ENCODE data around the gene DNAJC16.
"Not testable (repeated sequence)": the region's sequence is repeated elsewhere in the genome, so short reads cannot be mapped to it uniquely, and the experiment has no call there.

The DNAJC16 gene

DNA sequence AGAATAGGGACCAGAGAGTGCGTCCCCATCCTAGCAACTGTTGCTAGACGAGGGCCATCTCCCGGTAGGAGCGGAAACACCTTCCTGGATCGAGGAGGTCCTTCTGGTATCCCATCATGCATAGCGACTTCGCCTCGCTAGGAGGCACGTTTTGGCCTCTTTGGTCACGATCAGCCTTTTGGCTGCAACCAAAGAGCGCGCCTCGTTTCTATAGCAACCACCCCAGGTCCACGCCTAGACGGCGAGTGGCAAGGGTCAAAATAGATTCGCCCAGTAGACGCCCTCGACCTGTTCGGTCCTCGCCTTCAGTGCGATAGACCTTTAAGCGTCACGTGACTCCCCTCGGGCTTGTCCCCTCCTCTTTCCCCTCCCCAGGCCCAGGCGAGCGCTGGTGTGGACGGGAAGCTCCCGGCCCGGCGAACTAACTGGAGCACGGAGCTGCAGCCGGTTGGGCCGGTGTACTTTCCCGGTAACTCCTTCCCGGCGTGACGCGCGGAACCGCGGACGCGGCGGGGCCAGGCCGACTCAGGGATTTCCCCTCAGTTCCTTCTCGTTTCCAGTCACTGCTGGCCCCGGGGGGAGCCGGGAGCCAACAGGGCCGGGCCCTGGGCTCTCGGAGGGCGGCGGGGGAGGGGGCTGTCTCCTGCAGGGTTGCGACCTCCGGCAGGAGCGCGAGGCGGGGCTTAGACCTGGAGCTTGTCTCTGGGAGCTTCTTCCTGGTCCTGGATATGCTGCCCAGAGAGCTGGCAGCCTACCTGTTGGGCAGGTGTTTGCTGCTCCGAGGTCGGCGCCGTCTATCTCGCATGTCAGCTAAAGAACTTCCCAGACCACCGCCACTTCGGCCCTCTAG is at the start of gene DNAJC16:
Gene DNAJC16 (plus strand): TSS at position 359 of the 850 bp plus-strand sequence. CDS start 2,258 bp downstream, outside the sequence.
- Histone ChIP-seq H3K4me2 (ENCODE audit: low read length) (peak within 1 kb of the TSS; percentile 100), H3K79me2 (ENCODE audit: low read length) (peaks cover 14% of the 10 kb centered on the region), H3K36me3 (replicated peaks; ENCODE audit: low read depth, low read length) (no peaks in the 10 kb centered on the region), H4K20me1 (ENCODE audit: insufficient read depth, low read length) (no peaks in the 10 kb centered on the region), H3K27ac (ENCODE audit: low read length) (peak within 1 kb of the TSS; percentile 54), H2AFZ (ENCODE audit: low read depth, low read length) (peak within 1 kb of the TSS; percentile 18), H3K27me3 (ENCODE audit: low read depth, low read length) (no peaks in the 10 kb centered on the region), H3K9me3 (ENCODE audit: insufficient read depth, low read length) (no peaks in the 10 kb centered on the region), H3K9ac (ENCODE audit: low read length) (peak within 1 kb of the TSS; percentile 68), H3K4me3 (ENCODE audit: low read length) (peak within 1 kb of the TSS; percentile 96), H3K4me1 (ENCODE audit: low read length) (peaks cover 33% of the 10 kb centered on the region)
- no peak for TF ChIP-seq EZH2phosphoT487 (IDR thresholded peaks at IDR 0.05; ENCODE audit: low read depth)
- TF ChIP-seq, protein P1, sequence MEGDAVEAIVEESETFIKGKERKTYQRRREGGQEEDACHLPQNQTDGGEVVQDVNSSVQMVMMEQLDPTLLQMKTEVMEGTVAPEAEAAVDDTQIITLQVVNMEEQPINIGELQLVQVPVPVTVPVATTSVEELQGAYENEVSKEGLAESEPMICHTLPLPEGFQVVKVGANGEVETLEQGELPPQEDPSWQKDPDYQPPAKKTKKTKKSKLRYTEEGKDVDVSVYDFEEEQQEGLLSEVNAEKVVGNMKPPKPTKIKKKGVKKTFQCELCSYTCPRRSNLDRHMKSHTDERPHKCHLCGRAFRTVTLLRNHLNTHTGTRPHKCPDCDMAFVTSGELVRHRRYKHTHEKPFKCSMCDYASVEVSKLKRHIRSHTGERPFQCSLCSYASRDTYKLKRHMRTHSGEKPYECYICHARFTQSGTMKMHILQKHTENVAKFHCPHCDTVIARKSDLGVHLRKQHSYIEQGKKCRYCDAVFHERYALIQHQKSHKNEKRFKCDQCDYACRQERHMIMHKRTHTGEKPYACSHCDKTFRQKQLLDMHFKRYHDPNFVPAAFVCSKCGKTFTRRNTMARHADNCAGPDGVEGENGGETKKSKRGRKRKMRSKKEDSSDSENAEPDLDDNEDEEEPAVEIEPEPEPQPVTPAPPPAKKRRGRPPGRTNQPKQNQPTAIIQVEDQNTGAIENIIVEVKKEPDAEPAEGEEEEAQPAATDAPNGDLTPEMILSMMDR (IDR thresholded peaks at IDR 0.05; ENCODE audit: low read depth, low read length): 0 out of 2 replicates have a peak, but pooled peaks have one; percentile 9

DNA sequence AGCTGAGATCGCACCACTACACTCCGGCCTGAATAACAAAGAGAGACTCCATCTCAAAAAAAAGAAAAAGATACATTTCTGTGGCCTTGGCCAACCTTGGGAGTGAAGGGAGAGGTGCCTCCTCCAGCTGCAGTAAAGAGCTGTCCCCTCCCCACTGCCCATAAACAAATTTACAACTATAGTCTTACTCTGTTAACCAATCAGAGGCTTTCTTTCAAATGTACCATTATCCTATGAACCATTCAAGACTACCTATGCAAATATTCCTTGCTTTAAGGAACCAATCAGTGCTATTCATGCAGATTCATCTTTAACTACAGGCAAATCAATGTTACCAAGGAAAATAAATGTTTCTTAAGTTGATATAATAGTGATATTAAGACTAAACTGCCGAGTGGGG is 49.7 kb upstream of the DNAJC16 start:
- Histone ChIP-seq H2AFZ (ENCODE audit: low read depth, low read length) (no peak overlapping the region), H3K79me2 (ENCODE audit: low read length) (no peaks in the 10 kb centered on the region), H3K4me1 (ENCODE audit: low read length) (peaks cover 2% of the 10 kb centered on the region), H3K27ac (ENCODE audit: low read length) (no peak overlapping the region), H3K9ac (ENCODE audit: low read length) (no peak overlapping the region), H4K20me1 (ENCODE audit: insufficient read depth, low read length) (no peaks in the 10 kb centered on the region), H3K36me3 (replicated peaks; ENCODE audit: low read depth, low read length) (no peaks in the 10 kb centered on the region), H3K4me2 (ENCODE audit: low read length) (no peak overlapping the region), H3K4me3 (ENCODE audit: low read length) (no peak overlapping the region), H3K27me3 (ENCODE audit: low read depth, low read length) (no peaks in the 10 kb centered on the region), H3K9me3 (ENCODE audit: insufficient read depth, low read length) (no peaks in the 10 kb centered on the region)
- TF ChIP-seq EZH2phosphoT487 (IDR thresholded peaks at IDR 0.05; ENCODE audit: low read depth): no peak
- TF ChIP-seq, protein P1 (IDR thresholded peaks at IDR 0.05; ENCODE audit: low read depth, low read length): no peak

DNA sequence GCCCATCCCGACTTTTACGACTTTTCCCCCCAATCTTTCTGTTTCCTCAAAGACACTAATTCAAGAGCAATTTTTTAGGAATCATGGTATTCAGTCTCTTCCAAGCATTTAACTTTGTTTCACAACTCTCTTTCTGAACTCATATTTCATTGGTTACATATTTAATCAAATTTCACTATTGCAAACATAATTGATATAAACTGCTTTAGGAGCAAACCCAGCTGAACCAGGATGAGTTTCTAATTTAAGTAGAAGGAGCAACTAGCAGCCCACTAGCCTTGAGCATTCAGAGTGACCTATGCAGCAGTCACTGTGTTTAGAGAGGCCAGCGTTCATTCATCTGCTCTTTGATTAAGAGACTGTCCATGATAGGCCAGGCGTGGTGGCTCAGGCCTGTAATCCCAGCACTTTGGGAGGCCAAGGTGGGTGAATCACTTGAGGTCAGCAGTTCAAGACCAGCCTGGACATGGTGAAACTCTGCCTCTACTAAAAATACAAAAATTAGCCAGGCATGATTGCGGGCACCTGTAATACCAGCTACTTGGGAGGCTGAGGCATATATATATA is 48.9 kb upstream of the DNAJC16 start:
- Histone ChIP-seq H3K9me3 (ENCODE audit: insufficient read depth, low read length) (no peaks in the 10 kb centered on the region), H3K9ac (ENCODE audit: low read length) (no peak overlapping the region), H3K27me3 (ENCODE audit: low read depth, low read length) (no peaks in the 10 kb centered on the region), H4K20me1 (ENCODE audit: insufficient read depth, low read length) (no peaks in the 10 kb centered on the region), H3K4me2 (ENCODE audit: low read length) (no peak overlapping the region), H3K4me3 (ENCODE audit: low read length) (no peak overlapping the region), H2AFZ (ENCODE audit: low read depth, low read length) (no peak overlapping the region), H3K4me1 (ENCODE audit: low read length) (no peaks in the 10 kb centered on the region), H3K27ac (ENCODE audit: low read length) (no peak overlapping the region), H3K79me2 (ENCODE audit: low read length) (no peaks in the 10 kb centered on the region), H3K36me3 (replicated peaks; ENCODE audit: low read depth, low read length) (no peaks in the 10 kb centered on the region)
- no peak for TF ChIP-seq EZH2phosphoT487 (IDR thresholded peaks at IDR 0.05; ENCODE audit: low read depth)
- TF ChIP-seq, protein P1 (IDR thresholded peaks at IDR 0.05; ENCODE audit: low read depth, low read length): no peak

DNA sequence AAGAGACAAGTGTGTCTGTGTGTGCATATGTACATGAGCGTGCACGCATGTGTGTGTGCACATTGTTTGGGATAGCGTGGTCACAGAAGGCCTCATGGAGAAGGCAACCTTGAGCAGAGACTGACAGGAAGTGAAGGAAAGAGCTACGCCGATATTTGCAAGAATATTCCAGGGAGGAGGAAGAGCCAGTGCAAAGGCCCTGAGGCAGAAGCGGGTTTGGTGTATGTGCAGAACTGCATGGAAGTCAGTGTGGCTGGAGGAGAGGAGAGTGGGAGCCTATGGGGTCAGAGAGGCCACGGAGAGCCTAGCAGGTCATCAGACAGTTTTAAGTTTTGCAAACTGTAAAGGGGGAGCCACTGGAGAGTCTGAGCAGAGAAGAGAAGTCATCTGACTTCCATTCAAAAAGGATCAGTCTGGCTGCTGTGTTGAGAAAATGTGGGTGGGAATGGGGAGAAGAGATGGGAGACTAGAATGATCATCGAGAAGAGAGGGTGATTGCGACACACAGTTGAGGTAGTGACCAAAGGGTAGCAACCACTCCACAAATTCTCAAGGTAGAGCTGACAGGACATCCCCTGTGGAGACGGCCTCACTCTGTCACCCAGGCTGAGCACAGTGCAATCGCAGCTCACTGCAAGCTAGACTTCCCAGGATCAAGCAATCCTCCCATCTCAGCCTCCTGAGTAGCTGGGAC is 46.8 kb upstream of the DNAJC16 start:
- Histone ChIP-seq H3K4me2 (ENCODE audit: low read length) (no peak overlapping the region), H3K27me3 (ENCODE audit: low read depth, low read length) (no peaks in the 10 kb centered on the region), H3K36me3 (replicated peaks; ENCODE audit: low read depth, low read length) (no peaks in the 10 kb centered on the region), H4K20me1 (ENCODE audit: insufficient read depth, low read length) (no peaks in the 10 kb centered on the region), H3K4me1 (ENCODE audit: low read length) (peaks cover 5% of the 10 kb centered on the region), H3K9ac (ENCODE audit: low read length) (no peak overlapping the region), H3K27ac (ENCODE audit: low read length) (no peak overlapping the region), H3K9me3 (ENCODE audit: insufficient read depth, low read length) (no peaks in the 10 kb centered on the region), H2AFZ (ENCODE audit: low read depth, low read length) (no peak overlapping the region), H3K79me2 (ENCODE audit: low read length) (no peaks in the 10 kb centered on the region), H3K4me3 (ENCODE audit: low read length) (no peak overlapping the region)
- TF ChIP-seq, protein P1 (IDR thresholded peaks at IDR 0.05; ENCODE audit: low read depth, low read length): no peak
- TF ChIP-seq EZH2phosphoT487 (IDR thresholded peaks at IDR 0.05; ENCODE audit: low read depth): no peak

DNA sequence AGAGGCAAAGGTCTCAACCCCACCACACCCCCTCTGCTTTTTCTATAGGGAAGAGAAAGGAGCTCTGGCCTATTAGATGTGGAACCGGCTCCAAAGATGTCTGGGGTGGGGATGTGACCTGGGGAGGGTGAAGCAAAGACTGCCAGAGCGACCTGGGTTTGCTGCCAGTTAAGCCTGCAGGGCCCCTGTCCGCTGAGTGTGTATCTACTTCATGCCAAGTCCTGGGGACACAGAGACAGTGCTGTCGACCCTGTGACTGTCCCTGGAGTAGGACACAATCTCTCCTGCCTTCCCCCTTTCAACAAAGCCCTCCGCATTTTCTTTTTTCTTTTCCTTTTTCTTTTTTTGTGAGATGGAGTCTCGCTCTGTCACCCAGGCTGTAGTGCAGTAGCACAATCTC is 44.2 kb upstream of the DNAJC16 start:
- not testable (repeated sequence) for H3K79me2 ChIP-seq (ENCODE audit: low read length); H3K36me3 ChIP-seq (replicated peaks; ENCODE audit: low read depth, low read length); H3K4me3 ChIP-seq (ENCODE audit: low read length); H4K20me1 ChIP-seq (ENCODE audit: insufficient read depth, low read length); H3K27me3 ChIP-seq (ENCODE audit: low read depth, low read length); H3K9me3 ChIP-seq (ENCODE audit: insufficient read depth, low read length); H3K9ac ChIP-seq (ENCODE audit: low read length); H2AFZ ChIP-seq (ENCODE audit: low read depth, low read length); H3K4me2 ChIP-seq (ENCODE audit: low read length); H3K27ac ChIP-seq (ENCODE audit: low read length)
- H3K4me1 ChIP-seq (ENCODE audit: low read length): peaks cover 26% of the 10 kb centered on the region

Measured in OCI-LY3 (cell line).